ENCODE results near the gene CPEB4. TPM values are rescaled to one million over a fixed set of nuclear protein-coding genes. Genes with fewer than 3 reads are reported as not detected.

CPEB4 gene
- total and polyA plus RNA-seq, 9 of the 15 experiments (the other 6 are each of a cell fraction or from before 2014, with no cell fraction given), result 7.4 to 21.3 (median 12.4) TPM

GRCh38 chr5:173945160-173945559 lies 57.0 kb downstream of the CPEB4 start (continued):
- TF ChIP-seq ZHX1 (conservative IDR thresholded peaks at IDR 0.05; ENCODE audit: low read length), result no peak
- no peak for TF ChIP-seq GTF2E2 (tag; IDR thresholded peaks at IDR 0.05)

GRCh38 chr5:173946323-173946722 lies 58.2 kb downstream of the CPEB4 start:
- ATAC-seq (no peak), FAIRE-seq (no peak), DNase-seq (ENCODE audit: extremely low read depth in 1 of 4, low spot score in 3 of 4) (no peak)
- Histone ChIP-seq H3K9me3 (replicated peaks; ENCODE audit: control insufficient read depth, insufficient read depth, low read depth, low read length) (no peaks in the 10 kb centered on the region), H3K9me1 (ENCODE audit: control insufficient read depth, insufficient read depth, low read length) (peaks cover 3% of the 10 kb centered on the region), H3K9ac (ENCODE audit: insufficient read depth in 1 of 2, low read depth in 2 of 2, low read length in 2 of 2) (no peak overlapping the region), H2AFZ (ENCODE audit: low read depth, low read length) (no peak overlapping the region), H3K27ac (ENCODE audit: extremely low read depth, low read depth, low read length) (no peak overlapping the region), H3K4me1 (replicated peaks in 1 of 2; ENCODE audit: control insufficient read depth in 2 of 2, insufficient read depth in 2 of 2, low read length in 2 of 2) (no peaks in the 10 kb centered on the region; a peak in 1 of 5 replicates), H3K36me3 (ENCODE audit: control insufficient read depth, insufficient read depth, low read length) (peaks cover 67% of the 10 kb centered on the region), H3K4me3 (no peak overlapping the region), H3K27me3 (ENCODE audit: control insufficient read depth in 2 of 2, insufficient read depth in 2 of 2, low read length in 2 of 2) (no peaks in the 10 kb centered on the region), H4K20me1 (replicated peaks; ENCODE audit: control insufficient read depth, insufficient read depth, low read length) (no peaks in the 10 kb centered on the region), H3K4me2 (ENCODE audit: insufficient read depth, low read length) (no peak overlapping the region), H3K79me2 (ENCODE audit: control insufficient read depth, insufficient read depth, low read length) (no peaks in the 10 kb centered on the region)
- POLR2A ChIA-PET, result interaction anchor here (0.7 to 1.2 kb wide), 6 partner anchors 9 to 330 kb away, joined by 3 to 5 read pairs (median 3); partner anchors contain the start of gene BOD1
- CTCF ChIA-PET (ENCODE audit: low intra/inter-chr PET ratio), result no interaction called here
- intact Hi-C loops (cut with micrococcal nuclease), result no loop called here
- BruUV-seq (replicated peaks), result no TSS peak
- in situ Hi-C loops (cut with MboI), result no loop called here
- WGBS (ENCODE audit: insufficient coverage, low coverage, missing lambda C conversion rate), result 93% methylated on average over 2 of the region's 2 CpGs
- TF ChIP-seq, protein P1, sequence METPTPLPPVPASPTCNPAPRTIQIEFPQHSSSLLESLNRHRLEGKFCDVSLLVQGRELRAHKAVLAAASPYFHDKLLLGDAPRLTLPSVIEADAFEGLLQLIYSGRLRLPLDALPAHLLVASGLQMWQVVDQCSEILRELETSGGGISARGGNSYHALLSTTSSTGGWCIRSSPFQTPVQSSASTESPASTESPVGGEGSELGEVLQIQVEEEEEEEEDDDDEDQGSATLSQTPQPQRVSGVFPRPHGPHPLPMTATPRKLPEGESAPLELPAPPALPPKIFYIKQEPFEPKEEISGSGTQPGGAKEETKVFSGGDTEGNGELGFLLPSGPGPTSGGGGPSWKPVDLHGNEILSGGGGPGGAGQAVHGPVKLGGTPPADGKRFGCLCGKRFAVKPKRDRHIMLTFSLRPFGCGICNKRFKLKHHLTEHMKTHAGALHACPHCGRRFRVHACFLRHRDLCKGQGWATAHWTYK (CRISPR knock-in tag; IDR thresholded peaks at IDR 0.05), result no peak
- TF ChIP-seq SMARCA4 (IDR thresholded peaks at IDR 0.05) (no peak), RBM17 (IDR thresholded peaks at IDR 0.05; ENCODE audit: borderline replicate concordance, low read depth, low read length) (no peak), ZSCAN29 (IDR thresholded peaks at IDR 0.05) (no peak), ZNF830 (CRISPR knock-in tag; IDR thresholded peaks at IDR 0.05) (no peak), MTA3 (IDR thresholded peaks at IDR 0.05; ENCODE audit: borderline replicate concordance) (no peak)
- TF ChIP-seq, protein P2, sequence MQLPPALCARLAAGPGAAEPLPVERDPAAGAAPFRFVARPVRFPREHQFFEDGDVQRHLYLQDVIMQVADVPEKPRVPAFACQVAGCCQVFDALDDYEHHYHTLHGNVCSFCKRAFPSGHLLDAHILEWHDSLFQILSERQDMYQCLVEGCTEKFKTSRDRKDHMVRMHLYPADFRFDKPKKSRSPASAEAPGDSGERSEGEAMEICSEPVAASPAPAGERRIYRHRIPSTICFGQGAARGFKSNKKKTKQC (CRISPR knock-in tag; IDR thresholded peaks at IDR 0.05), result no peak
